ENCODE results near the gene FIBIN.

Gene FIBIN

GRCh38 chr11:27020751-27021150 lies 26.8 kb downstream of the FIBIN start:
- no peak for DNase-seq (ENCODE audit: low read depth in 2 of 2, low spot score in 1 of 2)

GRCh38 chr11:27022659-27023251 lies 28.8 kb downstream of the FIBIN start:
- DNase-seq (ENCODE audit: low read depth in 2 of 2, low spot score in 1 of 2), result no peak

- DNase-seq (ENCODE audit: low read depth in 2 of 2, low spot score in 1 of 2), result no peak
These were observed 31.0 kb downstream of the FIBIN start for GRCh38 chr11:27024865-27025264.

GRCh38 chr11:27025312-27025955 lies 31.5 kb downstream of the FIBIN start:
- no peak for DNase-seq (ENCODE audit: low read depth in 2 of 2, low spot score in 1 of 2)

GRCh38 chr11:27025957-27026733 lies 32.2 kb downstream of the FIBIN start:
- no peak for DNase-seq (ENCODE audit: low read depth in 2 of 2, low spot score in 1 of 2)

- DNase-seq (ENCODE audit: low read depth in 2 of 2, low spot score in 1 of 2), result no peak
These were observed 34.7 kb downstream of the FIBIN start for GRCh38 chr11:27028561-27028965.

- DNase-seq (ENCODE audit: low read depth in 2 of 2, low spot score in 1 of 2), result no peak
These were observed 36.1 kb downstream of the FIBIN start for GRCh38 chr11:27029966-27030365.

GRCh38 chr11:27031754-27032153 lies 37.8 kb downstream of the FIBIN start:
- no peak for DNase-seq (ENCODE audit: low read depth in 2 of 2, low spot score in 1 of 2)

GRCh38 chr11:27039873-27040272 lies 46.0 kb downstream of the FIBIN start:
- no peak for DNase-seq (ENCODE audit: low read depth in 2 of 2, low spot score in 1 of 2)

GRCh38 chr11:27040302-27041115 lies 46.6 kb downstream of the FIBIN start, which contains the start of gene BBOX1:
Gene BBOX1 (plus strand): TSS chr11:27040815. CDS start chr11:27055431, 14,616 bp downstream.
- DNase-seq (ENCODE audit: low read depth in 2 of 2, low spot score in 1 of 2), result no peak

GRCh38 chr11:27041141-27041899 lies 47.4 kb downstream of the FIBIN start:
- no peak for DNase-seq (ENCODE audit: low read depth in 2 of 2, low spot score in 1 of 2)

All from stimulated activated CD8-positive, alpha-beta memory T cell treated with anti-CD3 and anti-CD28 coated beads, Interleukin-4, amount 100 ng/mL, for 1 hour (primary cell).